HFF-Myc (cell line): ENCODE results near the gene MAPKAP1.

Source experiments
- DNase-seq: peaks from one replicate; pipeline ENCODE4 v3.0.0-alpha.2; 2011; ENCODE audit warnings: low read depth; ENCODE audit errors: extremely low read depth
- H3K4me3 ChIP-seq: replicated peaks from 2 replicates; pipeline ENCODE4 v1.5.1; 2011; ENCODE audit warnings: low read depth, mild to moderate bottlenecking, control low read depth, low read length
- CTCF ChIP-seq: IDR thresholded peaks from 2 replicates; pipeline ENCODE4 v1.5.1; 2012; ENCODE audit warnings: mild to moderate bottlenecking, low read depth, low read length, control low read depth; ENCODE audit errors: missing control alignments

Gene MAPKAP1

GRCh38 chr9:125416517-125416916 lies 290.5 kb downstream of the MAPKAP1 start:
- DNase-seq = no peak
- no peak overlapping the region for H3K4me3 ChIP-seq
- no peak for TF ChIP-seq CTCF

- no peak for DNase-seq
- H3K4me3 ChIP-seq = no peak overlapping the region
- no peak for TF ChIP-seq CTCF
These were observed 291.2 kb downstream of the MAPKAP1 start for GRCh38 chr9:125415583-125416460.

GRCh38 chr9:125413579-125413978 lies 293.4 kb downstream of the MAPKAP1 start:
- TF ChIP-seq CTCF = no peak
- DNase-seq = no peak
- H3K4me3 ChIP-seq = no peak overlapping the region

GRCh38 chr9:125412166-125412565 lies 294.8 kb downstream of the MAPKAP1 start:
- no peak overlapping the region for H3K4me3 ChIP-seq
- DNase-seq = no peak
- no peak for TF ChIP-seq CTCF

- no peak overlapping the region for H3K4me3 ChIP-seq
- no peak for TF ChIP-seq CTCF
- DNase-seq = no peak
These were observed 295.7 kb downstream of the MAPKAP1 start for GRCh38 chr9:125411171-125411756.

- TF ChIP-seq CTCF = no peak
- H3K4me3 ChIP-seq = peak overlapping the region; percentile 21
- no peak for DNase-seq
These were observed 296.5 kb downstream of the MAPKAP1 start for GRCh38 chr9:125410522-125410894.
